HepG2 (cell line): ENCODE data around the gene SPATS2. TPM values are rescaled to one million over a fixed set of nuclear protein-coding genes. Genes with fewer than 3 reads are reported as not detected.

Experiments used
- ATAC-seq: fragments of 200-7000 bp; cut with Tn5 transposase; 3 replicates; pipeline ENCODE4 v1.9.1; 2020; ENCODE audit warnings: mild to moderate bottlenecking, moderate library complexity
- BruUV-seq: library from RNA; stranded (reverse); fragments of 400-500 nt; replicated peaks from 2 replicates; lab custom pipeline; 2021; lab: Mats Ljungman, UMichigan
- CTCF ChIA-PET: fragments of 300-600 bp; formaldehyde crosslinking; extraction: SDS; loops from one replicate; lab custom pipeline; 2021; ENCODE audit warnings: low total read pairs, inconsistent platforms, low intra/inter-chr PET ratio; lab: Yijun Ruan, JAX
- POLR2A ChIA-PET: fragments of 350-600 bp; sonication (Branson Sonifier 250); formaldehyde crosslinking; loops from one replicate; lab custom pipeline; 2020; ENCODE audit warnings: antibody characterized with exemption, inconsistent platforms; lab: Yijun Ruan, JAX
- DNase-seq: peaks from one replicate; pipeline ENCODE4 v3.0.0-alpha.2; 2015; ENCODE audit warnings: low spot score
- FAIRE-seq: peaks from 3 replicates; lab custom pipeline; 2011; peaks lifted over from hg19 to GRCh38; lab: Jason Lieb, UNC
- H2AFZ ChIP-seq: one replicate; pipeline ENCODE4 v1.6.1; 2011; ENCODE audit warnings: low read length, inconsistent platforms
- H3K27ac ChIP-seq: fragments of 300-600 bp; 3 replicates; pipeline ENCODE4 v1.8.0; 2011; ENCODE audit warnings: mixed run types, mild to moderate bottlenecking, mixed read lengths, low read length, inconsistent platforms; ENCODE audit not compliant: insufficient read depth; ENCODE audit errors: extremely low read length
- H3K27me3 ChIP-seq, 2 experiments: fragments of 200-600 bp in 1 of 2; 2 replicates in 1 of 2; 3 replicates in 1 of 2; pipeline versions ENCODE4 v1.6.0 to v1.8.0; 2011; ENCODE audit warnings: low read length in 2 of 2, mild to moderate bottlenecking in 2 of 2, moderate library complexity in 2 of 2, inconsistent platforms in 1 of 2; ENCODE audit not compliant: insufficient read depth in 2 of 2, control insufficient read depth in 1 of 2
- H3K36me3 ChIP-seq, 2 experiments: fragments of 200-600 bp in 1 of 2; replicated peaks in 1 of 2; 2 replicates in 1 of 2; 3 replicates in 1 of 2; pipeline versions ENCODE4 v1.5.1 to v1.8.0; 2011; ENCODE audit warnings: low read length in 2 of 2, inconsistent platforms in 1 of 2; ENCODE audit not compliant: insufficient read depth in 2 of 2, control insufficient read depth in 1 of 2
- H3K4me1 ChIP-seq: 2 replicates; pipeline ENCODE4 v1.5.1; 2012; ENCODE audit warnings: low read length, inconsistent platforms; ENCODE audit not compliant: insufficient read depth
- H3K4me2 ChIP-seq: 2 replicates; pipeline ENCODE4 v1.6.0; 2011; ENCODE audit warnings: low read depth, low read length, inconsistent platforms
- H3K4me3 ChIP-seq, 3 experiments: fragments of 200-600 bp in 1 of 3; sonication (generic), shearing (Covaris generic) in 1 of 3; replicated peaks in 1 of 3; 2 replicates each; pipeline ENCODE4 v1.5.1; 2011 to 2016; ENCODE audit warnings: low read length in 3 of 3, inconsistent platforms in 2 of 3, low read depth in 2 of 3, mild to moderate bottlenecking in 2 of 3, control low read depth in 1 of 3, mixed read lengths in 1 of 3; ENCODE audit not compliant: insufficient read depth in 1 of 3
- H3K79me2 ChIP-seq: one replicate; pipeline ENCODE4 v1.6.1; 2011; ENCODE audit warnings: low read length, inconsistent platforms; ENCODE audit not compliant: insufficient read depth
- H3K9ac ChIP-seq: 2 replicates; pipeline ENCODE4 v1.6.0; 2011; ENCODE audit warnings: mild to moderate bottlenecking, low read depth, low read length, inconsistent platforms; ENCODE audit not compliant: insufficient read depth
- H3K9me3 ChIP-seq: 2 replicates; pipeline ENCODE4 v1.5.1; 2012; ENCODE audit warnings: mild to moderate bottlenecking, low read length
- H4K20me1 ChIP-seq: 2 replicates; pipeline ENCODE4 v1.6.0; 2011; ENCODE audit warnings: inconsistent platforms, mild to moderate bottlenecking, low read length, moderate library complexity; ENCODE audit not compliant: insufficient read depth
- FOXP1 ChIP-seq, 2 experiments: fragments of 450-650 bp in 1 of 2; IDR thresholded peaks; 2 replicates each; pipeline ENCODE4 v1.6.1; 2017 to 2018; ENCODE audit warnings: antibody characterized with exemption in 1 of 2
- IKZF4 ChIP-seq: sonication (generic); formaldehyde crosslinking; IDR thresholded peaks from 2 replicates; pipeline ENCODE4 v1.5.1; 2020; ENCODE audit warnings: borderline replicate concordance, mild to moderate bottlenecking, low read depth, missing genetic modification reagents; ENCODE audit errors: not compliant biosample characterization
- SAP130 ChIP-seq: IDR thresholded peaks from 2 replicates; pipeline ENCODE4 v1.6.1; 2016; ENCODE audit warnings: low read depth
- ZNF570 ChIP-seq: sonication (generic); formaldehyde crosslinking; IDR thresholded peaks from 2 replicates; pipeline ENCODE4 v1.4.0; 2020; ENCODE audit warnings: mild to moderate bottlenecking, missing genetic modification reagents, borderline replicate concordance
- ZZZ3 ChIP-seq: sonication (generic); formaldehyde crosslinking; IDR thresholded peaks from 2 replicates; pipeline ENCODE4 v1.4.0; 2020; ENCODE audit warnings: missing genetic modification reagents, mild to moderate bottlenecking, borderline replicate concordance
- WGBS: methylation state at CpG from one replicate; pipeline ENCODE4 v1.1.6; 2017; ENCODE audit warnings: low lambda C conversion rate; 5-methylcytosine and 5-hydroxymethylcytosine counted together
- in situ Hi-C: cut with HindIII; loops from 2 replicates; pipeline ENCODE4 v1.10.0; 2017; ENCODE audit warnings: low pct_unique_long_range_greater_than_20kb; ENCODE audit not compliant: extremely low pct_ligation_motif_present
- intact Hi-C: fragments of 100-400 bp; cut with micrococcal nuclease; formaldehyde crosslinking; loops from one replicate; pipeline ENCODE4 v1.10.0; 2022; ENCODE audit not compliant: unreplicated experiment
- polyA plus RNA-seq, 8 experiments: library from polyadenylated mRNA; depleted of rRNA in 3 of 8; stranded (reverse) in 7 of 8; unstranded in 1 of 8; fragments of >200 nt; fragmentation: Illumina TruSeq in 4 of 8; extraction: Trizol in 4 of 8; gene quantifications; 2 replicates each; pipeline versions ENCODE4 v1.2.1 to v1.2.3, GENCODE V29; 2011 to 2016; ENCODE audit warnings: low read depth in 4 of 8, missing spikeins in 1 of 8, mixed read lengths in 1 of 8; ENCODE audit not compliant: insufficient read depth in 1 of 8
- total RNA-seq, 5 experiments: library from RNA; depleted of rRNA; stranded (reverse); fragments of >200 nt; fragmentation: Illumina TruSeq; extraction: Trizol; gene quantifications; 2 replicates each; pipeline ENCODE4 v1.2.3, GENCODE V29; 2016; ENCODE audit warnings: low read depth in 1 of 5
- TF ChIP-seq, protein P1 (sequence below): sonication (generic); formaldehyde crosslinking; IDR thresholded peaks from 2 replicates; pipeline ENCODE4 v1.9.0; 2022; ENCODE audit warnings: missing genetic modification reagents, mild to moderate bottlenecking, borderline replicate concordance

SPATS2 gene
- total and polyA plus RNA-seq, 2 of the 13 experiments (the other 11 are each of a cell fraction or from before 2014, with no cell fraction given): 19.3 to 28.1 TPM

DNA sequence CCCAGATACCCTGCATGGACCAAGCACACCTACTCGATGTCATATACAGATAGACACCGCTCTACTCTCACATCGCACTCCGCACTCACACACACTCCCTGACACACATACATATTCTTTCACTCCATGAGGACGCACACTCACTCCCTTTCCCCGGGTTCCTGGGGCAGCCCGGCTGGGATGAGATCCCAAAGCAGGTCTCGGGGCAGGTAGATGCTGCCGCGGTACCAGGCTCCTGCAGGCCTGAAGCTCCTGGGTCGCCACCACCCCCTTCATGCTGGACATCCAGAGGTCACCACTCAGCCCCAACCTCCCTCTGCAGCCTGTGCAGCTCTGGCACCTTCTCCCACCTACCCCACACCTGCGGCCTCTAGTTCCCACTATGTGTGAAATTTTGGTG, 32.6 kb upstream of the SPATS2 start:
- in situ Hi-C loops (no loop called here), intact Hi-C loops (no loop called here)
- H3K4me2 ChIP-seq: no peak overlapping the region
- peaks cover 2 to 12% of the 10 kb centered on the region in 2 experiments; a peak in 3 of 5 replicates for H3K36me3 ChIP-seq
- TF ChIP-seq ZNF570 (CRISPR knock-in tag) (no peak), IKZF4 (CRISPR knock-in tag) (no peak), FOXP1 (IDR thresholded peaks at IDR 0.05) (no peak), FOXP1 (CRISPR knock-in tag; IDR thresholded peaks at IDR 0.05) (no peak), ZZZ3 (CRISPR knock-in tag) (no peak)
- BruUV-seq: no TSS peak
- H3K9ac ChIP-seq: no peak overlapping the region
- H3K4me3 ChIP-seq: no peak overlapping the region
- DNase-seq (no peak), FAIRE-seq (no peak), ATAC-seq (no peak)
- no peaks in the 10 kb centered on the region for H4K20me1 ChIP-seq
- H3K27me3 ChIP-seq: peaks cover 2 to 40% of the 10 kb centered on the region in 2 experiments; a peak in 4 of 5 replicates
- H3K79me2 ChIP-seq: no peaks in the 10 kb centered on the region
- H3K4me1 ChIP-seq: peaks cover 30% of the 10 kb centered on the region
- CTCF ChIA-PET: no interaction called here
- no peak overlapping the region for H2AFZ ChIP-seq
- no peaks in the 10 kb centered on the region for H3K9me3 ChIP-seq
- POLR2A ChIA-PET: interaction anchor here (1.0 kb wide), 1 partner anchor 13 kb away, joined by 3 read pairs; no protein-coding TSS in a partner anchor
- no peak overlapping the region for H3K27ac ChIP-seq
- WGBS: 74% methylated on average over 12 of the region's 12 CpGs

DNA sequence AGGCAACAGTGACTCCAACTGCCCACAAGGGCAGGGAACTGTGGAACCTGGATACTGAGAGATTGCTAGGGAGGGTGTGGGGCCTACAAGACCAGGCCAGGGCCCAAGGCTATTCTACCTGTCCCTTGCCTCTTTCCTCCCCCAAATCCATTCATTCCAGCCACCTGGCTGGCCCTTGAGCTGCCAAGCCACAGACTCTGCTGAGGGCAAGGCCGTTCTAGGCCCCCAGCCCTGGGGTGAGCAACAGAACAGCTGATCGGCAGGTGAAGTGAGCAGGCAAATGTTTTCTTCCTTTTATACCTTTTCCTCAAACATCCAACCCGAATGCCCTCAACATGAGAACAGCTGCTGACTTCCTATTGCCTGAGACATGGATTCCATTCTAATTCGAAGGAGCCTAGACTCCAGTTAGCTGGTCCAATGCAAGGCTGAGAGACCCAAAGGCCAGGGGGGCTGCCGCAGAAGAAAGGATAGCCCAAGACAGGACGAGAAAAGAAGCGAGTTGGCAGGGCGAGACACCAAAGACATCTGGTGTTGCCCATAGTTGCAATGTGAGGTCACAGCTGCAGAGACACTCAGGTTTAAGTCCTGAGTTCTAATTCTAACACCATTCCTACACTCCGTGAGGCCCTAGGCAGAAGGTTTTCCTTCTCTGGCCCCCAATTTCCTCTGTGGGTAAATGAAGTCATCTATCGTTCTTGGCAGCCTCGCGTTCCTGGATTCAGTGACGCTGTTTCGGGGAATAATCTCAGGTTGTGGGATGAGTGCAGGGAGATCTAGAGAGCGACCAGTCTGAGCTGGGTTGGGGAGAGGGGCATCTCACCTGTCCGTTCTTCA, 31.9 kb upstream of the SPATS2 start:
- peaks cover 2 to 6% of the 10 kb centered on the region in 2 experiments; a peak in 2 of 5 replicates for H3K36me3 ChIP-seq
- H3K4me1 ChIP-seq: peaks cover 30% of the 10 kb centered on the region
- in situ Hi-C loops: no loop called here
- ChIA-PET POLR2A (interaction anchor here (1.0 kb wide), 1 partner anchor 12 kb away, joined by 3 read pairs; no protein-coding TSS in a partner anchor), CTCF (interaction anchor here (1.3 kb wide), 1 partner anchor 46 kb away, joined by 4 read pairs; no protein-coding TSS in a partner anchor)
- no peak overlapping the region for H3K4me3 ChIP-seq
- FAIRE-seq (no peak), ATAC-seq (no peak)
- no TSS peak for BruUV-seq
- peaks cover 2 to 47% of the 10 kb centered on the region in 2 experiments; a peak in 4 of 5 replicates for H3K27me3 ChIP-seq
- TF ChIP-seq, protein P1, sequence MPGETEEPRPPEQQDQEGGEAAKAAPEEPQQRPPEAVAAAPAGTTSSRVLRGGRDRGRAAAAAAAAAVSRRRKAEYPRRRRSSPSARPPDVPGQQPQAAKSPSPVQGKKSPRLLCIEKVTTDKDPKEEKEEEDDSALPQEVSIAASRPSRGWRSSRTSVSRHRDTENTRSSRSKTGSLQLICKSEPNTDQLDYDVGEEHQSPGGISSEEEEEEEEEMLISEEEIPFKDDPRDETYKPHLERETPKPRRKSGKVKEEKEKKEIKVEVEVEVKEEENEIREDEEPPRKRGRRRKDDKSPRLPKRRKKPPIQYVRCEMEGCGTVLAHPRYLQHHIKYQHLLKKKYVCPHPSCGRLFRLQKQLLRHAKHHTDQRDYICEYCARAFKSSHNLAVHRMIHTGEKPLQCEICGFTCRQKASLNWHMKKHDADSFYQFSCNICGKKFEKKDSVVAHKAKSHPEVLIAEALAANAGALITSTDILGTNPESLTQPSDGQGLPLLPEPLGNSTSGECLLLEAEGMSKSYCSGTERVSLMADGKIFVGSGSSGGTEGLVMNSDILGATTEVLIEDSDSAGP: 0 out of 2 replicates have a peak, but pooled peaks have one; percentile 5
- no peak for TF ChIP-seq SAP130 (CRISPR knock-in tag)
- TF ChIP-seq, all 625 proteins: peak for 1
- Histone ChIP-seq H3K9me3 (no peaks in the 10 kb centered on the region), H3K79me2 (no peaks in the 10 kb centered on the region), H3K27ac (no peak overlapping the region), H3K4me2 (no peak overlapping the region), H4K20me1 (no peaks in the 10 kb centered on the region), H2AFZ (no peak overlapping the region), H3K9ac (no peak overlapping the region)
- intact Hi-C loops: no loop called here
- WGBS: 70% methylated on average over 16 of the region's 16 CpGs
- DNase-seq: no peak
